Panc1 (cell line): ENCODE data around the gene OR10S1. TPM values are rescaled to one million over a fixed set of nuclear protein-coding genes. Genes with fewer than 3 reads are reported as not detected.

Experiments used
- ATAC-seq: fragments of 200-7000 bp; cut with Tn5 transposase; 2 replicates; pipeline ENCODE4 v1.9.1; 2020; ENCODE audit warnings: mild to moderate bottlenecking, moderate library complexity
- BruUV-seq: library from RNA; stranded (reverse); fragments of 400-500 nt; replicated peaks from 2 replicates; lab custom pipeline; 2021; lab: Mats Ljungman, UMichigan
- CTCF ChIA-PET: fragments of 300-600 bp; sonication (Branson Sonifier 250); formaldehyde crosslinking; loops from one replicate; lab custom pipeline; 2022; ENCODE audit warnings: antibody characterized with exemption; lab: Charles Lee
- POLR2A ChIA-PET: fragments of 300-600 bp; sonication (Branson Sonifier 250); formaldehyde crosslinking; loops from one replicate; lab custom pipeline; 2022; ENCODE audit warnings: antibody characterized with exemption; lab: Charles Lee
- DNase-seq: peaks from one replicate; pipeline ENCODE4 v3.0.0-alpha.2; 2010; ENCODE audit warnings: low read depth, low spot score
- H3K27ac ChIP-seq: 2 replicates; pipeline ENCODE4 v1.5.1; 2011; ENCODE audit warnings: mild to moderate bottlenecking, low read length, inconsistent platforms
- H3K27me3 ChIP-seq: fragments of 200-500 bp; sonication (Bioruptor generic); 2 replicates; pipeline ENCODE4 v1.6.0; 2014; ENCODE audit warnings: low read length, inconsistent platforms; ENCODE audit not compliant: control insufficient read depth, insufficient read depth
- H3K36me3 ChIP-seq: fragments of 200-500 bp; sonication (Bioruptor generic); 2 replicates; pipeline ENCODE4 v1.5.1; 2014; ENCODE audit warnings: inconsistent platforms, mild to moderate bottlenecking, low read length, moderate library complexity; ENCODE audit not compliant: control insufficient read depth, insufficient read depth
- H3K4me1 ChIP-seq: 2 replicates; pipeline ENCODE4 v1.5.1; 2011; ENCODE audit warnings: inconsistent platforms, mild to moderate bottlenecking, low read length, moderate library complexity; ENCODE audit not compliant: control insufficient read depth, insufficient read depth
- H3K4me3 ChIP-seq, 2 experiments: 2 replicates each; pipeline ENCODE4 v1.5.1; 2011 to 2012; ENCODE audit warnings: low read depth in 2 of 2, low read length in 2 of 2, mild to moderate bottlenecking in 2 of 2, inconsistent platforms in 1 of 2, moderate library complexity in 1 of 2
- H3K9me3 ChIP-seq: fragments of 200-500 bp; sonication (Bioruptor generic); 2 replicates; pipeline ENCODE4 v1.5.1; 2014; ENCODE audit warnings: low read depth, mild to moderate bottlenecking, inconsistent platforms, low read length, moderate library complexity; ENCODE audit not compliant: control insufficient read depth, insufficient read depth
- CTCF ChIP-seq: fragments of 450-650 bp; IDR thresholded peaks from 2 replicates; pipeline ENCODE4 v1.5.1; 2017; ENCODE audit warnings: mild to moderate bottlenecking
- POLR2AphosphoS5 ChIP-seq: IDR thresholded peaks from 2 replicates; pipeline ENCODE4 v1.6.1; 2012; ENCODE audit warnings: mild to moderate bottlenecking, low read depth, low read length, moderate library complexity
- REST ChIP-seq, 2 experiments: IDR thresholded peaks; 2 replicates each; pipeline ENCODE4 v1.6.1; 2011 to 2012; ENCODE audit warnings: low read depth in 2 of 2, control low read depth in 1 of 2, low read length in 1 of 2, mild to moderate bottlenecking in 1 of 2, moderate library complexity in 1 of 2; ENCODE audit not compliant: insufficient read depth in 1 of 2
- SIN3A ChIP-seq: IDR thresholded peaks from 2 replicates; pipeline ENCODE4 v1.6.1; 2012; ENCODE audit warnings: low read depth, mild to moderate bottlenecking, low read length, moderate library complexity, borderline replicate concordance; ENCODE audit not compliant: insufficient read depth
- TCF7L2 ChIP-seq: IDR thresholded peaks from 2 replicates; pipeline ENCODE4 v1.6.1; 2011; ENCODE audit warnings: mild to moderate bottlenecking, low read depth, low read length, inconsistent platforms
- in situ Hi-C: cut with HindIII; loops from 2 replicates; pipeline ENCODE4 v1.10.0; 2016; ENCODE audit warnings: low sequenced_read_pairs, low pct_unique_long_range_greater_than_20kb
- intact Hi-C: fragments of 100-400 bp; cut with micrococcal nuclease; formaldehyde crosslinking; loops from one replicate; pipeline ENCODE4 v1.10.0; 2022; ENCODE audit not compliant: unreplicated experiment
- total RNA-seq: library from RNA; stranded (reverse); gene quantifications from one replicate; pipeline ENCODE4 v1.2.1, GENCODE V29; 2021; ENCODE audit not compliant: unreplicated experiment

The OR10S1 gene
- total RNA-seq, 1 experiment from 2014 or later: not detected

- intact Hi-C loops (no loop called here), in situ Hi-C loops (no loop called here)
- Histone ChIP-seq H3K4me1 (no peaks in the 10 kb centered on the region), H3K27me3 (no peaks in the 10 kb centered on the region), H3K4me3 (no peak overlapping the region), H3K36me3 (no peaks in the 10 kb centered on the region), H3K27ac (no peak overlapping the region), H3K9me3 (no peaks in the 10 kb centered on the region)
- CTCF ChIA-PET: no interaction called here
- TF ChIP-seq TCF7L2 (no peak), CTCF (no peak), SIN3A (no peak), REST (IDR thresholded peaks at IDR 0.05; ENCODE audit: insufficient read depth in 1 of 2, low read depth in 2 of 2, low read length in 1 of 2) (no peak), POLR2AphosphoS5 (no peak)
- no peak for DNase-seq
- no TSS peak for BruUV-seq
- no peak for ATAC-seq
- POLR2A ChIA-PET: no interaction called here
Observed at GRCh38 chr11:123956752-123957151, 20.8 kb downstream of the OR10S1 start.

- Histone ChIP-seq H3K36me3 (no peaks in the 10 kb centered on the region), H3K4me1 (no peaks in the 10 kb centered on the region), H3K4me3 (no peak overlapping the region), H3K27ac (no peak overlapping the region), H3K9me3 (no peaks in the 10 kb centered on the region), H3K27me3 (no peaks in the 10 kb centered on the region)
- BruUV-seq: no TSS peak
- ChIA-PET CTCF (no interaction called here), POLR2A (no interaction called here)
- no peak for DNase-seq
- no peak for ATAC-seq
- TF ChIP-seq CTCF (no peak), POLR2AphosphoS5 (no peak), REST (IDR thresholded peaks at IDR 0.05; ENCODE audit: insufficient read depth in 1 of 2, low read depth in 2 of 2, low read length in 1 of 2) (no peak), SIN3A (no peak), TCF7L2 (no peak)
- in situ Hi-C loops (no loop called here), intact Hi-C loops (no loop called here)
Observed at GRCh38 chr11:123945132-123945531, 32.4 kb downstream of the OR10S1 start.
